Bronchial epithelial cell (primary cell): ENCODE measurements around the gene SOST. TPM values are rescaled to one million over a fixed set of nuclear protein-coding genes. Genes with fewer than 3 reads are reported as not detected.

Experiments used
- DNase-seq: peaks from one replicate; pipeline ENCODE4 v3.0.0-alpha.2; 2010; ENCODE audit warnings: low read depth
- FAIRE-seq: peaks from 2 replicates; lab custom pipeline; 2011; peaks lifted over from hg19 to GRCh38; lab: Jason Lieb, UNC
- H3K27me3 ChIP-seq: 2 replicates; pipeline ENCODE4 v1.5.1; 2011; ENCODE audit warnings: low read length; ENCODE audit not compliant: control insufficient read depth, insufficient read depth
- H3K36me3 ChIP-seq: 2 replicates; pipeline ENCODE4 v1.5.1; 2011; ENCODE audit warnings: low read length; ENCODE audit not compliant: control insufficient read depth, insufficient read depth
- H3K4me3 ChIP-seq: 2 replicates; pipeline ENCODE4 v1.5.1; 2011; ENCODE audit warnings: mild to moderate bottlenecking, low read depth, low read length, control low read depth
- CTCF ChIP-seq: IDR thresholded peaks from 2 replicates; pipeline ENCODE4 v1.5.1; 2011; ENCODE audit warnings: mild to moderate bottlenecking, moderate library complexity, low read length, control low read depth, inconsistent platforms; ENCODE audit not compliant: insufficient read depth, severe bottlenecking
- total RNA-seq: library from RNA; depleted of rRNA; stranded (reverse); fragments of >200 nt; gene quantifications from 2 replicates; pipeline ENCODE4 v1.2.1, GENCODE V29; 2014

SOST gene
- total RNA-seq, 1 donor from 2014 or later = not detected

- TF ChIP-seq CTCF = no peak
- H3K36me3 ChIP-seq = no peaks in the 10 kb centered on the region
- no peak for FAIRE-seq
- H3K4me3 ChIP-seq = no peak overlapping the region
- H3K27me3 ChIP-seq = peaks cover 1% of the 10 kb centered on the region
- no peak for DNase-seq
Observed at GRCh38 chr17:43718544-43718943, 40.0 kb downstream of the SOST start.

- no peak for TF ChIP-seq CTCF
- H3K27me3 ChIP-seq = peaks cover 1% of the 10 kb centered on the region
- DNase-seq = no peak
- H3K36me3 ChIP-seq = no peaks in the 10 kb centered on the region
- no peak for FAIRE-seq
- no peak overlapping the region for H3K4me3 ChIP-seq
Observed at GRCh38 chr17:43717913-43718312, 40.7 kb downstream of the SOST start.

GRCh38 chr17:43714465-43715149, 44.0 kb downstream of the SOST start:
- no peak for TF ChIP-seq CTCF
- Histone ChIP-seq H3K27me3 (peaks cover 1% of the 10 kb centered on the region), H3K4me3 (no peak overlapping the region), H3K36me3 (no peaks in the 10 kb centered on the region)
- FAIRE-seq (peak; percentile 94), DNase-seq (peak; percentile 66)

- no peaks in the 10 kb centered on the region for H3K36me3 ChIP-seq
- no peak for FAIRE-seq
- TF ChIP-seq CTCF = no peak
- DNase-seq = no peak
- peak overlapping the region; percentile 31 for H3K4me3 ChIP-seq
- peaks cover under 1% of the 10 kb centered on the region for H3K27me3 ChIP-seq
Observed at GRCh38 chr17:43713494-43714162, 45.0 kb downstream of the SOST start.

GRCh38 chr17:43712397-43712796, 46.2 kb downstream of the SOST start:
- FAIRE-seq (no peak), DNase-seq (no peak)
- Histone ChIP-seq H3K4me3 (no peak overlapping the region), H3K36me3 (no peaks in the 10 kb centered on the region), H3K27me3 (no peaks in the 10 kb centered on the region)
- TF ChIP-seq CTCF = no peak
